Mesodermal cell (in vitro differentiated cells): Measurements from ENCODE around the gene ANKRD30A. TPM values are rescaled to one million over a fixed set of nuclear protein-coding genes. Genes with fewer than 3 reads are reported as not detected.
"Not testable (repeated sequence)": the region's sequence is repeated elsewhere in the genome, so short reads cannot be mapped to it uniquely, and the experiment has no call there.

ENCODE experiments used
- H3K27ac ChIP-seq: 2 replicates; pipeline ENCODE4 v1.7.0; 2013; ENCODE audit warnings: mild to moderate bottlenecking, low read depth, low read length, moderate library complexity; ENCODE audit not compliant: severe bottlenecking
- H3K36me3 ChIP-seq: 2 replicates; pipeline ENCODE4 v1.7.1; 2013; ENCODE audit warnings: mild to moderate bottlenecking, low read length, moderate library complexity; ENCODE audit not compliant: control insufficient read depth, insufficient read depth
- H3K4me1 ChIP-seq: one replicate; pipeline ENCODE4 v1.7.1; 2013; ENCODE audit warnings: mild to moderate bottlenecking, low read length; ENCODE audit not compliant: insufficient read depth, control insufficient read depth, poor library complexity, severe bottlenecking
- H3K4me3 ChIP-seq: 2 replicates; pipeline ENCODE4 v1.7.0; 2013; ENCODE audit warnings: low read length, control low read depth, mild to moderate bottlenecking; ENCODE audit not compliant: insufficient read depth, poor library complexity, severe bottlenecking; ENCODE audit errors: extremely low read depth
- H3K9me3 ChIP-seq: 2 replicates; pipeline ENCODE4 v1.7.1; 2013; ENCODE audit warnings: mild to moderate bottlenecking, low read length, moderate library complexity; ENCODE audit not compliant: control insufficient read depth
- WGBS, 2 experiments: methylation state at CpG; one replicate each; pipeline ENCODE4 v1.1.5; 2013; ENCODE audit warnings: missing lambda C conversion rate in 2 of 2; ENCODE audit not compliant: insufficient coverage in 2 of 2; 5-methylcytosine and 5-hydroxymethylcytosine counted together
- polyA plus RNA-seq, 2 experiments: library from polyadenylated mRNA; stranded (reverse); fragments of 50-300 nt; gene quantifications; one replicate each; pipeline ENCODE4 v1.2.3, GENCODE V29; 2013

ANKRD30A gene, protein sequence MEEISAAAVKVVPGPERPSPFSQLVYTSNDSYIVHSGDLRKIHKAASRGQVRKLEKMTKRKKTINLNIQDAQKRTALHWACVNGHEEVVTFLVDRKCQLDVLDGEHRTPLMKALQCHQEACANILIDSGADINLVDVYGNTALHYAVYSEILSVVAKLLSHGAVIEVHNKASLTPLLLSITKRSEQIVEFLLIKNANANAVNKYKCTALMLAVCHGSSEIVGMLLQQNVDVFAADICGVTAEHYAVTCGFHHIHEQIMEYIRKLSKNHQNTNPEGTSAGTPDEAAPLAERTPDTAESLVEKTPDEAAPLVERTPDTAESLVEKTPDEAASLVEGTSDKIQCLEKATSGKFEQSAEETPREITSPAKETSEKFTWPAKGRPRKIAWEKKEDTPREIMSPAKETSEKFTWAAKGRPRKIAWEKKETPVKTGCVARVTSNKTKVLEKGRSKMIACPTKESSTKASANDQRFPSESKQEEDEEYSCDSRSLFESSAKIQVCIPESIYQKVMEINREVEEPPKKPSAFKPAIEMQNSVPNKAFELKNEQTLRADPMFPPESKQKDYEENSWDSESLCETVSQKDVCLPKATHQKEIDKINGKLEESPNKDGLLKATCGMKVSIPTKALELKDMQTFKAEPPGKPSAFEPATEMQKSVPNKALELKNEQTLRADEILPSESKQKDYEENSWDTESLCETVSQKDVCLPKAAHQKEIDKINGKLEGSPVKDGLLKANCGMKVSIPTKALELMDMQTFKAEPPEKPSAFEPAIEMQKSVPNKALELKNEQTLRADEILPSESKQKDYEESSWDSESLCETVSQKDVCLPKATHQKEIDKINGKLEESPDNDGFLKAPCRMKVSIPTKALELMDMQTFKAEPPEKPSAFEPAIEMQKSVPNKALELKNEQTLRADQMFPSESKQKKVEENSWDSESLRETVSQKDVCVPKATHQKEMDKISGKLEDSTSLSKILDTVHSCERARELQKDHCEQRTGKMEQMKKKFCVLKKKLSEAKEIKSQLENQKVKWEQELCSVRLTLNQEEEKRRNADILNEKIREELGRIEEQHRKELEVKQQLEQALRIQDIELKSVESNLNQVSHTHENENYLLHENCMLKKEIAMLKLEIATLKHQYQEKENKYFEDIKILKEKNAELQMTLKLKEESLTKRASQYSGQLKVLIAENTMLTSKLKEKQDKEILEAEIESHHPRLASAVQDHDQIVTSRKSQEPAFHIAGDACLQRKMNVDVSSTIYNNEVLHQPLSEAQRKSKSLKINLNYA (N-terminal part only)
- polyA plus RNA-seq (2013, experiment 1 of 2) = not detected
- not detected for polyA plus RNA-seq (2013, experiment 2 of 2)

DNA sequence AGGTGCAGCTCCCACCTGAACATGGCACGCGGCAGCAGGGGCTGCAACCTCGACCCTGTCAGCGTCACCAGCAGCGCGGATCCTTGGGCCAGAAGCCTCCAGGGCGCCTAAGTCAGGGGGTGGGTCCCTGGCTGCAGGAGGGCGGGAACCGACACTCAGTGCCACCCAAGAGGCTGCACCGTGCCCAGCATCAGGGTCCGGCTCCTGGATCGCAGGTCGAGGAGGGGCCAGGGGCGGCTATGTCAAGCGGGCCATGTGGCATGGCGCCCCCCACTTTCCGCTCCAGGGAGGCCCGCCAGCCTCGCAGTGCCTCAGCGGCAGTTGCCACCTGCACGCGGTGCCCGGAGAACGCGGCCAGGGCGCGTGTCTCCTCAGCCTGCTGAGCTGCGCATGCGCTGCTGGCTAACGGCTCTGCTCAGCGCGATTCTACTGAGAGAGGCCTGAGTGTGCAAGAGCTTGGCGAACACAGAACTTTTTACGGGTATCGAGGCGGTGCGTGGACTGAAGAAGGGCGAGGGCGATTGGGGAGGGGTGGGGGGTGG lies at the start of gene ANKRD30A:
ANKRD30A (plus strand) TSS at position 408 of the 542 bp plus-strand sequence. CDS start 190 bp downstream, outside the sequence.
- Histone ChIP-seq H3K4me3 (no peak within 1 kb of the TSS), H3K9me3 (peaks cover 39% of the 10 kb centered on the region), H3K4me1 (no peaks in the 10 kb centered on the region), H3K27ac (no peak within 1 kb of the TSS), H3K36me3 (no peaks in the 10 kb centered on the region)
- 92 to 95% methylated on average over 32 to 39 of the region's 39 CpGs for WGBS, 2 experiments

DNA sequence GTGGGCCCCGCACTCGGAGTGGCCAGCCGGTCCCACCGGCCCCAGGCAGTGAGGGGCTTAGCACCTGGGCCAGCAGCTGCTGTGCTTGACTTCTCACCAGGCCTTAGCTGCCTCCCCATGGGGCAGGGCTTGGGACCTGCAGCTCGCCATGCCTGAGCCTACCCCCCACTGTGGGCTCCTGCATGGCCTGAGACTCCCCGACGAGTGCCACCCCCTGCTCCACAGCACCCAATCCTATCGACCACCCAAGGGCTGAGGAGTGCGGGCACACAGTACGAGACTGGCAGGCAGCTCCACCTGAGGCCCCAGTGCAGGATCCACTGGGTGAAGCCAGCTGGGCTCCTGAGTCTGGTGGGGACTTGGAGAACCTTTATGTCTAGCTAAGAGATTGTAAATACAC lies 49.3 kb upstream of the ANKRD30A start:
- not testable (repeated sequence) for H3K27ac ChIP-seq, H3K36me3 ChIP-seq, H3K4me1 ChIP-seq, H3K4me3 ChIP-seq
- 70 to 85% methylated on average over 2 to 5 of the region's 10 CpGs for WGBS, 2 experiments
- H3K9me3 ChIP-seq = peaks cover 28% of the 10 kb centered on the region

DNA sequence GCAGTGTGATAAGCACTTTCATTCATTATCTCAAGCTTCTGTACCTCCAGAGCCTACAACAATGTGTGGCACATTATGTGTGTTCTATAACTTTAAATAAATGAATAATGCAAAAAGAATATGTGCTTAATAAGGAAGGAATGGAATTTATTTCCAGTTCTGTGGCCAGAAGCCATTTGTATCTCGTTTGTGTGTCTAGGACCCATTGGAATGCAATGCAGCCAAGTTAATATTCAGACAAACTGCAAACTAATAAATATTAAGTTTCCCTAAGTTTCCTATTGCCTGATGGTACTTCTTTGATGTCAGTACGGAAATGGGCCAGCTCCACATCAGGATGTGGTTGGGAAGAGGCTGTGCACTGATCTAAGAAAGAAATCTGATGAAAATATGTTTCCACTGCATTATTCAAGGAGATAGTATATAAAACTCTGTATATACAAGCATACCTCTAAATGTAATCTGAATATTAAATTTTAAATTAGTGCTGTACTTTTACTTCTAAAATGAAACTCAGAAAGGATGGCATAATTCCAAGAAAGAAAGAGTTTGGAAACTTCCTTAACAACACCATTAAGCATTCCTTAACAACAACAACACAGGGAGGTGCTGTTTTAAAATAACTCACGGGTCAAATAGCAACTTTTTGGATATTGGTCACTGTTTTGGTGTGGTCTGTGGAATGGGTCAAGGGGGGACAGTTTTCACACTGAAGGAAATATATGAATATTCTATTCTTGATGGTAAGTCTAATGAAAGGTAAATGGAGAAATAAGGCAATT lies 29.4 kb upstream of the ANKRD30A start:
- WGBS, 2 experiments = no CpG with 5 or more reads among the region's 3 CpGs
- no peaks in the 10 kb centered on the region for H3K4me1 ChIP-seq
- H3K36me3 ChIP-seq = no peaks in the 10 kb centered on the region
- H3K27ac ChIP-seq = no peak overlapping the region
- H3K4me3 ChIP-seq = no peak overlapping the region
- peaks cover 58% of the 10 kb centered on the region for H3K9me3 ChIP-seq

DNA sequence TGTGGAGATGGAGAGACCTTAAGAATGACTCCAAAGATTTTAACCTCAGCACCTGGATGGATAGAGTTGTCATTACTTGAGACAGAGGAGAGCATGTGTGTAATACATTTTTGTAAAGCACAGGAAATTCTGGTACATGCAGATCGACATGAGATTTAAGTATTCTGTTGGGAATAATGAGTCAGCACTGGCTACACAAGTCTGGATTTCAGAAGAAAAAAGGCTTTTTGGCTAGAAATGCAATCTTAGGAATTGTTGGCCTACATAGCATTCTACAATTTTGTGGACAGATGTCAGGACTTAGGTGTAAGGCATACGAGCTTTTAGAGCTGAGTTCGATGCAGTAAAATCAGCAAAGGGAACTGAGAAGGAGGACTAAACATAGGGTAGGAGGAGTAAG lies 24.1 kb upstream of the ANKRD30A start:
- WGBS, 2 experiments = 74 to 84% methylated on average over 3 of the region's 3 CpGs
- no peak overlapping the region for H3K4me3 ChIP-seq
- no peaks in the 10 kb centered on the region for H3K4me1 ChIP-seq
- no peak overlapping the region for H3K27ac ChIP-seq
- H3K36me3 ChIP-seq = no peaks in the 10 kb centered on the region
- H3K9me3 ChIP-seq = peaks cover 26% of the 10 kb centered on the region

DNA sequence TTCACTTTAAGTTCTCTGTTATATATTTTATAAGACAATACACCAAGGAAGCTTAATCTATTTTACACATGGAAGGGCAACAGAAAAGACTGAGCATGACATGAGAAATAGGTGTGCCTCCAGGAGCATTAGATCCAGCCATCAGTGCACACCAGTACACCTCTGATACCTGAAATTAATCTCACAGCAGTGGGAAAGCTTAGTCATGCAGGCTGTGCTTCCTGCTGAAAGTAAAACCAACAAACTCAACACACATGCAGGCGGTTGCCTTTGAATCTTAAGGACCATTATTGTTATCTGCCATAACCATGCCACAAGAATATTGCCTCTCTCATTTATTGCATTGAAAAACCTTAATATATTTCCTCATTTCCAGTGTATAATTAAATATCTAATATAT lies 16.4 kb upstream of the ANKRD30A start:
- H3K4me3 ChIP-seq = no peak overlapping the region
- peaks cover 36% of the 10 kb centered on the region for H3K9me3 ChIP-seq
- no peak overlapping the region for H3K27ac ChIP-seq
- H3K4me1 ChIP-seq = no peaks in the 10 kb centered on the region
- no peaks in the 10 kb centered on the region for H3K36me3 ChIP-seq
- 0 to 40% methylated on average over 1 of the region's 1 CpG for WGBS, 2 experiments

DNA sequence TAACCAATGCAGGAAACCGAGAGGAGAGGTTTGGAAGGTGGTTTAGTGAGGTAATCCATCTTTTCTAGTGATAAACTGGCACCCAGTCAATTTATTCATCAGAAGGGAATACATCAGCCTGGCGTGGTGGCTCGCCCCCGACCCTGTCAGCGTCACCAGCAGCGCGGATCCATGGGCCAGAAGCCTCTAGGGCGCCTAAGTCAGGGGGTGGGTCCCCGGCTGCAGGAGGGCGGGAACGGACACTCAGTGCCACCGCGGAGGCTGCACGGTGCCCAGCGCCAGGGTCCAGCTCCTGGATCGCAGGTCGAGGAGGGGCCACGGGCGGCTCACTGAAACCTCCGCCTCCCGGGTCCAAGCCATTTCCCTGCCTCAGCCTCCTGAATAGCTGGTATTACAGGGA lies 866 bp upstream of the ANKRD30A start:
- no peaks in the 10 kb centered on the region for H3K4me1 ChIP-seq
- H3K36me3 ChIP-seq = no peaks in the 10 kb centered on the region
- H3K9me3 ChIP-seq = peaks cover 36% of the 10 kb centered on the region
- WGBS, 2 experiments = 90 to 95% methylated on average over 12 to 16 of the region's 21 CpGs
- H3K4me3 ChIP-seq = no peak overlapping the region
- no peak overlapping the region for H3K27ac ChIP-seq

DNA sequence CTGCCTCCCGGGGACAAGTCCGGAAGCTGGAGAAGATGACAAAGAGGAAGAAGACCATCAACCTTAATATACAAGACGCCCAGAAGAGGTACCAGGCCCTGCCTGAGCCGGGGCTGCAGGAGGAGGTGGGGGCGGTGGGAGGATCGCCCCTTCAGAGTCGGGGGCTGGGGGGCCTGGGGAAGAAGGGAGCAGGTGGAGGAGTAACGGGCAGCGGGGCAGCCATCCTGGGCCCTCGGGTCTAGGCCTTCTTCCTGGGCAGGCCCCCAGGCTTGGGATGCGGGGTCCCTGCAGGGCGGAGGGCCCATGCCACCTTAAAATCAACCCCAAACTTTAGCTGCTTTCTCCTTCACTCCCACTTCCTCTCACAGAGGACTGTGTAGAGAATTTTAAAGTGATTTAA lies 523 bp downstream of the ANKRD30A start:
- Histone ChIP-seq H3K9me3 (peaks cover 39% of the 10 kb centered on the region), H3K4me3 (no peak overlapping the region), H3K4me1 (no peaks in the 10 kb centered on the region), H3K27ac (no peak overlapping the region), H3K36me3 (no peaks in the 10 kb centered on the region)
- 80 to 100% methylated on average over 4 to 5 of the region's 12 CpGs for WGBS, 2 experiments

DNA sequence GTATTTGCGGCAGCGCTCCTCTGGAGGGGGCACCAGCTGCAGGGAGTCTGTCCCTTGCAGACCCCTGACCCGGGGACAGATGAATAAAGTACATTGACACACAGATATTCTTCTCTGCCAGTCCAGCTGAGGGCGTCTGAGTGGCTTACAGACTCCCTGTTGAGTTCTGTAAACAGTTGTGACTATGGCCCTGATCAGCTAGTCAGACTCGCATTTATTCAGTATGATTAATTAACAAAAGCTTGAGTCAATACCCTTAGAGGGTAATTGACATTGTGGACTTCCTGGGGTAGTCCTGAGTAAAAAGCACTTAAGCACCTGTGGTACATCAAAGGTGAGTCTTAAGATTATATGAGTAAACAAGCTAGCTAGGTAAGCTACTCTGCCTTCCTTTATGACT lies 21.0 kb downstream of the ANKRD30A start:
- Histone ChIP-seq H3K36me3 (no peaks in the 10 kb centered on the region), H3K4me3 (no peak overlapping the region), H3K27ac (no peak overlapping the region), H3K4me1 (no peaks in the 10 kb centered on the region), H3K9me3 (peaks cover 16% of the 10 kb centered on the region)
- WGBS, 2 experiments = 40% methylated on average over 1 of the region's 5 CpGs; no CpG with 5 or more reads in 1 of the 2 experiments

DNA sequence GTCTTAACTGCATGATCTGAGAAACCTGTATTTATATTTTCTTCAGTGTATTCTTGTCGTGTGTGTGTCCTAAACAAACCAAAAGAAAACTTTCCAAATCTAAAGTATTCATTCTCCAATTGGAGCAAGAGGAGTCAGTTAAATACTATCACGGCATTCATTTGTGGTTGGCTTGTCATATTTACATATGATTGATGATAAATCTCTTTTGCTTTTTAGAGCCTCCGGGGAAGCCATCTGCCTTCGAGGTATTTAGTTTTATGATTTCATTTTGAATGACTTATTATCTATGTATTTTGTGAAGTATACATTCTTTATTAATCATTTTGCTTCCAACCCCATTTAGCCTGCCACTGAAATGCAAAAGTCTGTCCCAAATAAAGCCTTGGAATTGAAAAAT lies 37.0 kb downstream of the ANKRD30A start:
- peaks cover 15% of the 10 kb centered on the region for H3K9me3 ChIP-seq
- not testable (repeated sequence) for H3K36me3 ChIP-seq
- 57% methylated on average over 1 of the region's 4 CpGs; no CpG with 5 or more reads in 1 of the 2 experiments for WGBS, 2 experiments

More for the DNA sequence above, 37.0 kb downstream of the ANKRD30A start:
- H3K4me3 ChIP-seq, H3K4me1 ChIP-seq, H3K27ac ChIP-seq: not testable (repeated sequence)
